Measurements from ENCODE around the gene RHNO1.

RHNO1 gene, protein sequence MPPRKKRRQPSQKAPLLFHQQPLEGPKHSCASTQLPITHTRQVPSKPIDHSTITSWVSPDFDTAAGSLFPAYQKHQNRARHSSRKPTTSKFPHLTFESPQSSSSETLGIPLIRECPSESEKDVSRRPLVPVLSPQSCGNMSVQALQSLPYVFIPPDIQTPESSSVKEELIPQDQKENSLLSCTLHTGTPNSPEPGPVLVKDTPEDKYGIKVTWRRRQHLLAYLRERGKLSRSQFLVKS
- total RNA-seq: 14.8 reads per million, percentile 40 among the genes with 10 or more reads in this experiment

DNA sequence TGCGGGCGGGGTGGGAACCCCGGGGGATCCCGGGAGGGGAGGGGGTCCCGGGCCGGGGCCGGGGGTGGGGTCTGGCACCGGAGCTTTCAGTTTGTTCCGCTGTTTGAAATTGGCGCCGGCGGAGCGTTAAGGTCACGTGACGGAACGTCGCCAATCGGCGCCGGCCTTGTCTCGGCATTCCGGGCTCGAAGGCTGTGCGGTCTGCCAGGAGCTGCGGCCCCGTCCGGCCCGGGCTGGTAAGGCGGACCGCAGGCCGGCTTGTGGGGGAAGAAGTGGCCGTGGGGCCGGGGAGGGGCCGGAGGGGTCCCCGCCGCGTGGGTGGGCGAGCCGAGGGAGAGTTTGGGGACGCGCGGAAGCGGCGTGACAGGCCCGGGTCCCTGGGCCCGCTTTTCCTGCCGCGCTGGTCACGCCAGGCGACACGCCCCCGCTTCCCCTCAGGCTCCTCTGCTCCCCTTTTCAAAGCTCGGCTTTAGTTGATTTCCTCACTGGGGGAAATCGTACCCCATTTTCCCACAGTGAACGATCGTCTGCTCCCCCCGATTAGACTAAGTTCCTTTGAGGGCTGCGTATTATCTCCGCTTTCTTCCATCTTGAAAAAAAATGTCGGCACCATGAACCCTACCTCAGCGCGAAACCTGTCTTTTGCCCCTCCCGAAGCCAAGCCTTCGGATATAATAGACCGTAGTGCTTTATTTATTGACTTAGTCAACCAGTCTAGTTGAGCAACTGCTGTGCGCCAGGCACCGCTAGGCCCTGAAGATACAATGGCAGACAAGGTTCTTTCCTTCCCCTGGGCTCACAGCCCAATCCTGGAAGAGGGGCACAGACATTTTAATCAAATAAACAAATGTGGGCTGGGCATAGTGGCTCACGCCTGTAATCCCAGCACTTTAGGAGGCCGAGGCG is at the start of gene RHNO1, which contains the start of gene FOXM1:
TSS of gene RHNO1 (plus strand) at position 177 of the 906 bp plus-strand sequence. CDS start 8,144 bp downstream, outside the sequence.
TSS of gene FOXM1 (minus strand) at position 128 of the 906 bp plus-strand sequence. CDS start 2,696 bp downstream, outside the sequence.
- peak; percentile 86 for DNase-seq

- DNase-seq: no peak
Observed at GRCh38 chr12:2829275-2829674, 47.7 kb upstream of the RHNO1 start.

GRCh38 chr12:2832550-2833127 is 44.4 kb upstream of the RHNO1 start:
- DNase-seq: no peak

- DNase-seq: no peak
Observed at GRCh38 chr12:2833327-2833726, 43.7 kb upstream of the RHNO1 start.

- no peak for DNase-seq
Observed at GRCh38 chr12:2833810-2834209, 43.2 kb upstream of the RHNO1 start.

DNA sequence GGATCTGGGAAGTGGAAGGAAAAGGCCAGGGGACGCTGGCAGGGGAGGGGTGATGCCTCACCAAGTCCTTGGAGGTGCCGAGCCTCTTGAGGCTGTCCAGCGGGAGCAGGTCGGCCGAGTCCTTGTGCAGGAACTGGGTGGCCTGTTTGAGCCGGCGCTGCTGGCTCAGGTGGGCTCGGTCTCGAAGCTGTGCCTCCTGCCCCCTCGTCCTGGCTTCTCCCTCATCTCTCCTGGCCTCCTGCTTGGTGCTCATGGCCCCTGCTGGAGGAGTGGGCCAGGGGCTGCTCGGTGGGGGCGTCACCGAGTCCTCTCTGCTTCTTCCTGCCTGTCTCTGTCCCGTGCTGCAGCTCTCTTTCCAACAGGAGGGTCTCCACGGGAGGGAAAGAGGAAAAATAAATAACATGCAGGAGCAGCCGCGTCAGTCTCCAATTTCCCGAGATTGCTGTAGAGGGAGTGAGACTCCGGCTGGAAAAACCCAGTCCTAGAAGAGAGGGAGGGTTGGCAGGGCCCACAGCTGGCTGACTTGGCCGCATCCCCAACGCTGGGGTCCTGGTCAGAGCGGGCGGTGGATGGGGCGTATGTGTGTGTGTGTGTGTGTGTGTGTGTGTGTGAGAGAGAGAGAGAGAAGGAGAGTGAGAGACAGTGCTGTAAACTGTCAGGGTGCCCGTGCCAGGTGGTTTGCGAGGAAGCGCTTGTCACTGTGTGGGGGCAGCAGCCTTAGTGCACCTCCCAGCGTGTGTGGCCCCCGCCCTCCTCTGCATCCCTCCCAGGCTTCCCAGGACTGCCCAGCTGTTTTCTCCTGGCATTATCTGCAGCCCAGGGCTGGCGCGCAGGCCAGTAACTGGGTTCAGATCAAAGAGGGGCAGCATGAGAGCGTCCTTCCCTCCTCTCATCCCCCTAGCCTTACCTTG is 42.2 kb upstream of the RHNO1 start, which contains the start of gene NRIP2:
TSS of gene NRIP2 (minus strand) at position 455 of the 911 bp plus-strand sequence. CDS start at position 403, 52 bp downstream.
- DNase-seq: no peak

DNA sequence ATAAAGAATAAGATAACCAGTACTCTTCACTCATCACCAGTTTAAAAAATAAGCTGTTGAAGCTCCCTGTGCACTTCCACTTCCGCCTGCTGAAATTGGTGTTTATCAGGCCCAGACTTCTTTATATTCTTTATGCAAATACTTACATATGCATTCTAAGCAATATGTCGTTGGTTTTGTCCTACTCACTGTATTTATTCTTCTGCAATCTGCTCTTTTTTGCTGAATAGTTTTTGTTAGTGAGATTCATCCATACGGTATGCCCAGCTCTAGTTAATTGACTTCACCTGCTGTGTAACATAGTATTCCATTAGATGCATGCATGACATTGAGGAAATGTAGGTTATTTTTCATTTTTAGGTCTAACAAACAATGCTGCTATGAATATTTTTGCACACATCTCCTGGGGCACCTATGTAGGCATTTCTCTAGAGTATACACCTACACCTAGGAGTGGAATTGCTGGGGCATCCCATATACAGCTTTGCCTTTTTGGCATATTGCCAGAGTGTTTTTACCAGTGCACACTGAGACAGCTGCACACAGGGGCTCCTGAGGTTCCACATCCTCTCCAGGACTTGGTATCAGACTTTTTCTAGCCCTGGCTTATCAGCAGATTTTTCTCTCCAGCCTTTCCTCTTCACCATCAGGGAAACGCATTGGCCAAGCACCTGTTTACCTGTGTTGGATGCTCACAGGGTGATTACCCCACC is 41.2 kb upstream of the RHNO1 start:
- DNase-seq: no peak

- no peak for DNase-seq
Observed at GRCh38 chr12:2836574-2836973, 40.4 kb upstream of the RHNO1 start.

GRCh38 chr12:2841056-2841650 is 35.9 kb upstream of the RHNO1 start:
- no peak for DNase-seq

DNA sequence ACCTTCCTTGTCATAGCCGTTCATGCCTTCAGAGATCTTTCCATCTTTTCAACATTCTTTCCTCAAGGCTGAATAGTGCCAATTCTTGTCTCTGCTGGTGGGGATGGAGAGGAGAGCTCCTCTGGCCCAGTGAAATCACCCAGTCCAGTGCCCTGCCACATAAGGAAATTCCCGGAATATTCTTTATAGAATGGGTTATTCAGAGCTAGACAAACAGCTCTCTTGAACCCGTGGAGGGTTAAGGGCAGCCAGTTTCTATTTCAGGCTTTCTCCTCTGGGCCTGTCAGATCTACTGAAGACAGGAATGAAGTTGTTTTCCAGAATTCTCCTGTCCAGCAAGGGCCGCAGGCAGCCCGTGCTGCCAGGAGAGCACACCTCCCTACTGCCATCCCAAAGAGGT is 34.1 kb upstream of the RHNO1 start:
- no peak for DNase-seq

DNA sequence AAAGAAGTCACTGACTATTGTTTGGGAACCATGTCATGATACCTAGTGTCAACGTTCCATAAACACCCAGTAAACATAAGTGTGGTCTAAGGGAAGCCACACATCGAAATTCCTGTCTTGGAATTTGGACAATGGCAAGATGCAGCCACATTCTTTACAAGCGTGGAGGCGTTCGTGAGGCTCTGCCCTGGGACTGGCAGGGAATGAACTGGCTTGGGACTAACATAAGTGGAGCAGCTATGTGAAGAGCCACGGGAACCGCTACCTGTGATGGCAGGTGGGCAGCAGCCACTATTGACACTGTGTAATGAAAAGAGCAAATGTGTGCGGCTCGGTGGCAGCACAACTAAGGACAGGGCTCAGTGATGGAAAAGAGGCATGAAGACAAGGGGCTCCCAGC is 32.2 kb upstream of the RHNO1 start:
- no peak for DNase-seq

- DNase-seq: no peak
Observed at GRCh38 chr12:2845280-2845679, 31.7 kb upstream of the RHNO1 start.

GRCh38 chr12:2851931-2852330 is 25.1 kb upstream of the RHNO1 start:
- DNase-seq: no peak

DNA sequence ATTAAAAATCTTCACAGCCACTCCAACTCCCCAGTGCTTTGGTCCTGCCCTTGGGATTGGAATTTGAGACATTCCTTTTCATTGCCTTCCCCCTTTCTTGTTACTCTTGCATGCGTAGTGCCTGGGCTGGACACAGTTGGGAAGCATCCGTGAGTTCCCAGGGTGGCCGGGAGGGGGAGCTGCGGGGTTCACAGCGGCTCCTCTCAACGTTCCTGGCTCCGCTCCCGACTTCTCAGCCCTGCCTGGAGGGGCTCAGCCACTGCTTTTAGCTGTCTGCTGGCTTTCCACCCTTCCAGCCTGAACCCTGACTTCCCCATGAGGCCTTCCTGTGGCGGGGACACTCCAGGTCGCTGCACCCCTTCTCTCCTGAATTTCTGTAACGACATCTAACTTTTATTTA is 23.4 kb upstream of the RHNO1 start:
- DNase-seq: peak; percentile 21

- no peak for DNase-seq
Observed at GRCh38 chr12:2854669-2855453, 22.2 kb upstream of the RHNO1 start.

GRCh38 chr12:2855546-2855945 is 21.5 kb upstream of the RHNO1 start:
- DNase-seq: no peak

DNA sequence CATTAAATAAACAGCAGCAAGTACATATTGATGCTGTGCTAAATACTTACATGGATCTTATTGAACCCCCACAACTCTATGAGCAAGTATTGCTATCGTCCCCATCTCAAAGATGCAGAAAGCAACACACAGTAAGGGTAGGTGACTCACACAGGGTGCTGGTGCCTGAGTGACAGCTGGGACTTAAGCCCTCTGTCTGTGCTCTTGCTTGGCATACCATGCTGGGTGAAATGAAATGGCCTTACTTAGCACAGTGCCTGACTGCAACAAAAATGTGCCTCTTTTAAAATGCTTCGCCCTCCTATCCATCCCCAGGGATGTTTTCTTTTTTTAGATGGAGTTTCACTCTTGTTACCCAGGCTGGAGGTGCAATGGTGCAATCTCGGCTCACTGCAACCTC is 21.0 kb upstream of the RHNO1 start:
- DNase-seq: no peak

GRCh38 chr12:2857021-2857431 is 20.0 kb upstream of the RHNO1 start, which contains the start of gene TEX52:
TEX52 (minus strand) TSS chr12:2857039; CDS start chr12:2857026, 13 bp downstream.
- no peak for DNase-seq

- DNase-seq: no peak
Observed at GRCh38 chr12:2857576-2857975, 19.4 kb upstream of the RHNO1 start.

GRCh38 chr12:2858334-2858733 is 18.7 kb upstream of the RHNO1 start:
- no peak for DNase-seq
